ENCODE data around the gene HS6ST2. TPM values are rescaled to one million over a fixed set of nuclear protein-coding genes. Genes with fewer than 3 reads are reported as not detected.

The HS6ST2 gene
- total RNA-seq, 1 experiment from 2014 or later, result 8.1 TPM

DNA sequence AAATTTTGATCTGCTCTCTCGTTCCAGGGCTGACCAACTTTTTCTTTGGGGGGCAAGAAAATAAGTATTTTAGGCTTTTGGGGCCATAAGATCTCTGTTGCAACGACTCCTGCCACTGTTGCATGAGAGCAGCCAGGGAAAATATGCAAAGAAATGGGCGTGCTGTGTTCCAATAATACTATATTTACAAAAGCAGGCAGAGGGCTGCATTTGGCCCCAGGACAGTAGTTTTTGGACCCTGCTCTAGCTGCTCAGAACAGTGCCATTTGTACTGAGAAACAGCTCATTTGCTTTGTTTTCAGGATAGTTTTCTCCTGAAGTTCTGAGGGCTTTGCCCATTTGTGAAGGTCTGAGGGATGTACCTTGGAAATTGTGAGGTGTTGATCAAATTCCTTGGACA is 334.5 kb downstream of the HS6ST2 start:
- H3K4me3 Mint-ChIP-seq, result no peak overlapping the region
- CTCF ChIA-PET, result interaction anchor here (2.2 kb wide), 1 partner anchor 9 kb away, joined by 6 read pairs; no protein-coding TSS in a partner anchor
- H3K27me3 Mint-ChIP-seq (ENCODE audit: low read depth), result peaks cover 2% of the 10 kb centered on the region; the same call in 1 of the 2 replicates
- TF ChIP-seq E2F1 (CRISPR knock-in tag; IDR thresholded peaks at IDR 0.05), result no peak
- no peak for TF ChIP-seq FOXJ3 (CRISPR knock-in tag; IDR thresholded peaks at IDR 0.05; ENCODE audit: borderline replicate concordance)
- no peak for TF ChIP-seq KAT7 (CRISPR knock-in tag; IDR thresholded peaks at IDR 0.05; ENCODE audit: borderline replicate concordance)
- TF ChIP-seq, protein P1, sequence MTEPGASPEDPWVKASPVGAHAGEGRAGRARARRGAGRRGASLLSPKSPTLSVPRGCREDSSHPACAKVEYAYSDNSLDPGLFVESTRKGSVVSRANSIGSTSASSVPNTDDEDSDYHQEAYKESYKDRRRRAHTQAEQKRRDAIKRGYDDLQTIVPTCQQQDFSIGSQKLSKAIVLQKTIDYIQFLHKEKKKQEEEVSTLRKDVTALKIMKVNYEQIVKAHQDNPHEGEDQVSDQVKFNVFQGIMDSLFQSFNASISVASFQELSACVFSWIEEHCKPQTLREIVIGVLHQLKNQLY (CRISPR knock-in tag; IDR thresholded peaks at IDR 0.05), result no peak
- no peak for TF ChIP-seq ATF1 (CRISPR knock-in tag; IDR thresholded peaks at IDR 0.05)
- TF ChIP-seq TEAD1 (CRISPR knock-in tag; IDR thresholded peaks at IDR 0.05), result no peak
- TF ChIP-seq CBFB (CRISPR knock-in tag; IDR thresholded peaks at IDR 0.05; ENCODE audit: low read depth), result no peak
- POLR2A ChIA-PET, result no interaction called here
- no peaks in the 10 kb centered on the region for H3K36me3 Mint-ChIP-seq
- no peak overlapping the region for H3K27ac Mint-ChIP-seq
- no peaks in the 10 kb centered on the region for H3K9me3 Mint-ChIP-seq
- ATAC-seq, result no peak
- DNase-seq (ENCODE audit: low spot score), result no peak
- H3K4me1 Mint-ChIP-seq, result peaks cover 2% of the 10 kb centered on the region; the same call in 1 of the 2 replicates

- POLR2A ChIA-PET, result no interaction called here
- peaks cover 2% of the 10 kb centered on the region; the same call in 1 of the 2 replicates for H3K4me1 Mint-ChIP-seq
- no peak overlapping the region for H3K4me3 Mint-ChIP-seq
- no peaks in the 10 kb centered on the region for H3K36me3 Mint-ChIP-seq
- TF ChIP-seq, protein P2, sequence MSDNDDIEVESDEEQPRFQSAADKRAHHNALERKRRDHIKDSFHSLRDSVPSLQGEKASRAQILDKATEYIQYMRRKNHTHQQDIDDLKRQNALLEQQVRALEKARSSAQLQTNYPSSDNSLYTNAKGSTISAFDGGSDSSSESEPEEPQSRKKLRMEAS (CRISPR knock-in tag; IDR thresholded peaks at IDR 0.05), result no peak
- TF ChIP-seq KAT7 (CRISPR knock-in tag; IDR thresholded peaks at IDR 0.05; ENCODE audit: borderline replicate concordance) (no peak), ZNF219 (CRISPR knock-in tag; IDR thresholded peaks at IDR 0.05; ENCODE audit: borderline replicate concordance) (no peak), FOXK1 (CRISPR knock-in tag; IDR thresholded peaks at IDR 0.05) (no peak), ZNF232 (CRISPR knock-in tag; IDR thresholded peaks at IDR 0.05) (no peak), RELA (CRISPR knock-in tag; IDR thresholded peaks at IDR 0.05; ENCODE audit: borderline replicate concordance) (no peak), NR1H2 (CRISPR knock-in tag; IDR thresholded peaks at IDR 0.05) (no peak), SP1 (CRISPR knock-in tag; conservative IDR thresholded peaks at IDR 0.05) (no peak), OVOL2 (CRISPR knock-in tag; IDR thresholded peaks at IDR 0.05; ENCODE audit: borderline replicate concordance) (no peak), ZMAT4 (CRISPR knock-in tag; IDR thresholded peaks at IDR 0.05) (no peak), TEAD4 (CRISPR knock-in tag; IDR thresholded peaks at IDR 0.05) (no peak), ZNF671 (CRISPR knock-in tag; IDR thresholded peaks at IDR 0.05) (no peak), TP53 (CRISPR knock-in tag; IDR thresholded peaks at IDR 0.05) (no peak)
- TF ChIP-seq, protein P3, sequence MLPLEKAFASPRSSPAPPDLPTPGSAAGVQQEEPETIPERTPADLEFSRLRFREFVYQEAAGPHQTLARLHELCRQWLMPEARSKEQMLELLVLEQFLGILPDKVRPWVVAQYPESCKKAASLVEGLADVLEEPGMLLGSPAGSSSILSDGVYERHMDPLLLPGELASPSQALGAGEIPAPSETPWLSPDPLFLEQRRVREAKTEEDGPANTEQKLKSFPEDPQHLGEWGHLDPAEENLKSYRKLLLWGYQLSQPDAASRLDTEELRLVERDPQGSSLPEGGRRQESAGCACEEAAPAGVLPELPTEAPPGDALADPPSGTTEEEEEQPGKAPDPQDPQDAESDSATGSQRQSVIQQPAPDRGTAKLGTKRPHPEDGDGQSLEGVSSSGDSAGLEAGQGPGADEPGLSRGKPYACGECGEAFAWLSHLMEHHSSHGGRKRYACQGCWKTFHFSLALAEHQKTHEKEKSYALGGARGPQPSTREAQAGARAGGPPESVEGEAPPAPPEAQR (CRISPR knock-in tag; IDR thresholded peaks at IDR 0.05), result no peak
- TF ChIP-seq, protein P4, sequence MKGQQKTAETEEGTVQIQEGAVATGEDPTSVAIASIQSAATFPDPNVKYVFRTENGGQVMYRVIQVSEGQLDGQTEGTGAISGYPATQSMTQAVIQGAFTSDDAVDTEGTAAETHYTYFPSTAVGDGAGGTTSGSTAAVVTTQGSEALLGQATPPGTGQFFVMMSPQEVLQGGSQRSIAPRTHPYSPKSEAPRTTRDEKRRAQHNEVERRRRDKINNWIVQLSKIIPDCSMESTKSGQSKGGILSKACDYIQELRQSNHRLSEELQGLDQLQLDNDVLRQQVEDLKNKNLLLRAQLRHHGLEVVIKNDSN (CRISPR knock-in tag; IDR thresholded peaks at IDR 0.05), result no peak
- no peaks in the 10 kb centered on the region for H3K9me3 Mint-ChIP-seq
- H3K27me3 Mint-ChIP-seq (ENCODE audit: low read depth), result peaks cover 2% of the 10 kb centered on the region; the same call in 1 of the 2 replicates
- ATAC-seq (no peak), DNase-seq (ENCODE audit: low spot score) (no peak)
- H3K27ac Mint-ChIP-seq, result no peak overlapping the region
- CTCF ChIA-PET, result interaction anchor here (2.2 kb wide), 1 partner anchor 8 kb away, joined by 6 read pairs; no protein-coding TSS in a partner anchor
Observed at GRCh38 chrX:132623300-132623699, 335.1 kb downstream of the HS6ST2 start.

All from WTC11 (cell line).